Natural killer cell (primary cell): ENCODE measurements around the gene DPYD. TPM values are rescaled to one million over a fixed set of nuclear protein-coding genes. Genes with fewer than 3 reads are reported as not detected.

Source experiments
- ATAC-seq, 3 donors: fragments of 150-1000 bp in 2 of 3; fragments of 200-7000 bp in 1 of 3; cut with Tn5 transposase; 1 replicate in 1 of 3; 2 replicates in 2 of 3; pipeline ENCODE4 v1.10.0; 2021; ENCODE audit warnings: mild to moderate bottlenecking in 2 of 3, moderate library complexity in 2 of 3
- DNase-seq, 2 donors: peaks; one replicate each; pipeline versions ENCODE4 v3.0.0 to v3.0.0-alpha.2; 2013 to 2021; ENCODE audit warnings: mixed read lengths in 1 of 2
- H3K27ac ChIP-seq: one replicate; pipeline ENCODE4 v1.5.1; 2013; ENCODE audit warnings: mild to moderate bottlenecking, low read length
- H3K27me3 ChIP-seq: one replicate; pipeline ENCODE4 v1.6.1; 2013; ENCODE audit warnings: low read length; ENCODE audit not compliant: control insufficient read depth, insufficient read depth
- H3K36me3 ChIP-seq: one replicate; pipeline ENCODE4 v1.6.1; 2013; ENCODE audit warnings: low read length; ENCODE audit not compliant: control insufficient read depth, insufficient read depth
- H3K4me1 ChIP-seq: one replicate; pipeline ENCODE4 v1.6.1; 2013; ENCODE audit warnings: low read length; ENCODE audit not compliant: control insufficient read depth, insufficient read depth
- H3K4me3 ChIP-seq: one replicate; pipeline ENCODE4 v1.5.1; 2013; ENCODE audit warnings: low read length
- H3K9me3 ChIP-seq: one replicate; pipeline ENCODE4 v1.6.1; 2013; ENCODE audit warnings: low read length; ENCODE audit not compliant: control insufficient read depth, insufficient read depth
- H3K27ac Mint-ChIP-seq, 2 donors: one replicate each; pipeline ENCODE4 v1.8.0; 2022; ENCODE audit warnings: mild to moderate bottlenecking in 2 of 2, mixed read lengths in 2 of 2, moderate library complexity in 1 of 2
- H3K27me3 Mint-ChIP-seq, 2 donors: one replicate each; pipeline ENCODE4 v1.8.0; 2022; ENCODE audit warnings: low read depth in 2 of 2, mixed read lengths in 2 of 2
- H3K36me3 Mint-ChIP-seq: one replicate; pipeline ENCODE4 v1.8.0; 2022; ENCODE audit warnings: mixed read lengths
- H3K4me1 Mint-ChIP-seq, 2 donors: one replicate each; pipeline ENCODE4 v1.8.0; 2022; ENCODE audit warnings: mixed read lengths in 2 of 2
- H3K4me3 Mint-ChIP-seq: one replicate; pipeline ENCODE4 v1.8.0; 2022; ENCODE audit warnings: mild to moderate bottlenecking, moderate library complexity, mixed read lengths
- H3K9me3 Mint-ChIP-seq, 2 donors: one replicate each; pipeline ENCODE4 v1.8.0; 2022; ENCODE audit warnings: mixed read lengths in 2 of 2
- CTCF ChIP-seq: fragments of 200-600 bp; IDR thresholded peaks from one replicate; pipeline ENCODE4 v1.8.0; 2022; ENCODE audit warnings: antibody characterized with exemption
- WGBS: methylation state at CpG from one replicate; pipeline ENCODE4 v1.1.7; 2013; ENCODE audit warnings: missing lambda C conversion rate; ENCODE audit not compliant: insufficient coverage; 5-methylcytosine and 5-hydroxymethylcytosine counted together
- intact Hi-C: fragments of 100-400 bp; cut with micrococcal nuclease; formaldehyde crosslinking; loops from one replicate; pipeline ENCODE4 v1.14.2; 2022
- total RNA-seq, 4 donors: library from RNA; stranded (reverse); fragments of 120-200 nt in 1 of 4; gene quantifications; one replicate each; pipeline versions ENCODE4 v1.2.3 to v1.2.4, GENCODE V29; 2013 to 2022

Gene DPYD
- total RNA-seq, 3 donors from 2014 or later (not counting 1 experiment from before 2014, with no cell fraction given) = 56.6 to 66.7 (median 56.9) TPM

- Mint-ChIP-seq H3K27me3 (no peaks in the 10 kb centered on the region), H3K27ac (no peak overlapping the region), H3K9me3 (no peaks in the 10 kb centered on the region), H3K4me1 (no peaks in the 10 kb centered on the region), H3K36me3 (no peaks in the 10 kb centered on the region), H3K4me3 (no peak overlapping the region)
- no peaks in the 10 kb centered on the region for H3K4me1 ChIP-seq
- no peak overlapping the region for H3K27ac ChIP-seq
- intact Hi-C loops = no loop called here
- DNase-seq (no peak), ATAC-seq (no peak)
- H3K36me3 ChIP-seq = peaks cover 3% of the 10 kb centered on the region
- no peaks in the 10 kb centered on the region for H3K9me3 ChIP-seq
- H3K27me3 ChIP-seq = no peaks in the 10 kb centered on the region
- WGBS = 98% methylated on average over 2 of the region's 4 CpGs
- no peak overlapping the region for H3K4me3 ChIP-seq
- TF ChIP-seq CTCF = no peak
Measured at GRCh38 chr1:97412166-97412565, 508.7 kb downstream of the DPYD start.

GRCh38 chr1:97396463-97396862, 524.4 kb downstream of the DPYD start:
- Histone ChIP-seq H3K4me3 (no peak overlapping the region), H3K27me3 (no peaks in the 10 kb centered on the region), H3K9me3 (no peaks in the 10 kb centered on the region), H3K27ac (no peak overlapping the region), H3K36me3 (no peaks in the 10 kb centered on the region), H3K4me1 (no peaks in the 10 kb centered on the region)
- Mint-ChIP-seq H3K27ac (no peak overlapping the region), H3K36me3 (peaks cover 9% of the 10 kb centered on the region), H3K4me3 (no peak overlapping the region), H3K9me3 (peaks cover 0 to 5% of the 10 kb centered on the region in 2 donors), H3K27me3 (no peaks in the 10 kb centered on the region), H3K4me1 (no peaks in the 10 kb centered on the region)
- WGBS = 97% methylated on average over 2 of the region's 3 CpGs
- intact Hi-C loops = no loop called here
- TF ChIP-seq CTCF = no peak
- no peak for DNase-seq
- ATAC-seq = no peak

DNA sequence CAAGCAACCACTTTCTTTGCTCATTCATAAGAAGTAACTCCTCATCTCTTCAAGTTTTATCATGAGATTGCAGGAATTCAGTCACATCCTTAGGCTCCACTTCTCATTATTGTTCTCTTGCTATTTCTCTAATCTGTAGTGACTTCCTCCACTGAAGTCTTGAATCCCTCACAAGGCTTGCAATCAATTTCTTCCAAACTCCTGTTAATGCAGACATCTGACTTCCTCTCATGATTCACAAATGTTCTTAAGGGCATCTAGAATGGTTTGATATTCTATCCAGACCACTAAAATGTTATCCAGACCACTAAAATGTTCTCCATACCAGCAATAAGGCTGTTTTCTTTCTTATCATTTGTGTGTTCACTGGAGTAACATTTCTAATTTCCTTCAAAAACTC, 528.1 kb downstream of the DPYD start:
- H3K9me3 Mint-ChIP-seq = no peaks in the 10 kb centered on the region
- H3K36me3 Mint-ChIP-seq = no peaks in the 10 kb centered on the region
- H3K27ac Mint-ChIP-seq = no peak overlapping the region
- Histone ChIP-seq H3K4me3 (no peak overlapping the region), H3K27me3 (no peaks in the 10 kb centered on the region), H3K36me3 (no peaks in the 10 kb centered on the region), H3K9me3 (no peaks in the 10 kb centered on the region), H3K4me1 (no peaks in the 10 kb centered on the region), H3K27ac (no peak overlapping the region)
- no peaks in the 10 kb centered on the region for H3K27me3 Mint-ChIP-seq
- ATAC-seq (no peak), DNase-seq (no peak)
- peaks cover 0 to 6% of the 10 kb centered on the region in 2 donors for H3K4me1 Mint-ChIP-seq
- no peak for TF ChIP-seq CTCF
- H3K4me3 Mint-ChIP-seq = no peak overlapping the region
- intact Hi-C loops = no loop called here

DNA sequence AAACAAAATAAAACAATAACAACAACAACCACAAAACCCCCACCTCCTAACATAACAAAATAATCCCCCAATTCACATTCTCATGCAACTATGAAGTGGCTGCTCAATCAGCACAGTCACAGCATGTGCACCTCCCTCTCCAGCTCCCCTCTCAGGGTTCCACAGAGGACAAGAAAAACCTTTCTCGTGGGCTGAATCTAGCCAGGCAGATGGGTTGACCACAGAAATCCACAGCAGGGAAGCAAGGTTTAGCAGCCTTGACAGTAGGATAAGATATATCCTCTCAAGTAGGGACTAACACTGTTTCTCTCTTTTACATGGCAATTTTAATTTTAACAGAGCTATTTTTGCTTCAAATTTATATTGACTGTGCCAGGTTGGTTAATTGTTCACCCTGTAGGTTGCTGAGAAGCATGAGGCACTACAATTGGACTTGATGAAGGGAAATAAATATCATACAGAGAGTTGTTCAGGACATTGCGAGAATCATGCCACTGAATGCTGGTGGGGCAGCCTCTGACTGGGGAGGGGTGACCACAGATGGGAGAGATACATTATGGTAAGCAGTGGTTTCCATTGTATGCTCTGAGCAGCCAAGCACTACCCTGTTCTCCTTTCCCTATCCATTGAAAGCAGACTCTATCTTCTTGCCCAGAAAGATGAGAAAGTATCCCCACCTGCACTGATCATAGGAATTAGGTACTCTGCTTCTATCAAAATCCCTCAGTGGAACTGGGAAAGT, 535.1 kb downstream of the DPYD start:
- Histone ChIP-seq H3K9me3 (no peaks in the 10 kb centered on the region), H3K4me1 (no peaks in the 10 kb centered on the region), H3K27ac (no peak overlapping the region), H3K36me3 (no peaks in the 10 kb centered on the region), H3K4me3 (no peak overlapping the region), H3K27me3 (no peaks in the 10 kb centered on the region)
- Mint-ChIP-seq H3K27ac (no peak overlapping the region), H3K4me1 (peaks cover 10 to 11% of the 10 kb centered on the region in 2 donors), H3K9me3 (no peaks in the 10 kb centered on the region), H3K36me3 (no peaks in the 10 kb centered on the region), H3K27me3 (no peaks in the 10 kb centered on the region), H3K4me3 (no peak overlapping the region)
- 86% methylated on average over 2 of the region's 2 CpGs for WGBS
- no peak for TF ChIP-seq CTCF
- intact Hi-C loops = no loop called here
- ATAC-seq (no peak), DNase-seq (no peak)
